Tibial nerve (tissue), 4 donors: ENCODE measurements around the gene NCOA3. TPM values are rescaled to one million over a fixed set of nuclear protein-coding genes. Genes with fewer than 3 reads are reported as not detected.

Experiments
- DNase-seq, 2 donors: peaks; one replicate each; pipeline ENCODE4 v3.0.0-alpha.2; 2019; ENCODE audit warnings: low spot score in 2 of 2
- H3K27ac ChIP-seq, 4 donors: fragments of 200-600 bp; sonication (generic) in 3 of 4; one replicate each; pipeline ENCODE4 v1.5.1; 2017 to 2019; ENCODE audit warnings: mild to moderate bottlenecking in 1 of 4
- H3K27me3 ChIP-seq, 2 donors: fragments of 200-600 bp; sonication (generic) in 1 of 2; one replicate each; pipeline versions ENCODE4 v1.5.1 to v1.6.0; 2017 to 2019
- H3K36me3 ChIP-seq, 3 donors: fragments of 200-600 bp; sonication (generic); one replicate each; pipeline ENCODE4 v1.5.1; 2018 to 2019
- H3K4me1 ChIP-seq, 4 donors: fragments of 200-600 bp; sonication (generic) in 3 of 4; one replicate each; pipeline ENCODE4 v1.5.1; 2017 to 2019
- H3K4me3 ChIP-seq, 4 donors: fragments of 200-600 bp; sonication (generic) in 3 of 4; one replicate each; pipeline ENCODE4 v1.5.1; 2017 to 2019; ENCODE audit warnings: mild to moderate bottlenecking in 1 of 4, moderate library complexity in 1 of 4
- H3K9me3 ChIP-seq, 4 donors: fragments of 200-600 bp; sonication (generic) in 3 of 4; one replicate each; pipeline ENCODE4 v1.5.1; 2017 to 2019
- CTCF ChIP-seq, 5 experiments: fragments of 200-600 bp in 3 of 5; fragments of 450-650 bp in 2 of 5; sonication (generic) in 3 of 5; IDR thresholded peaks; one replicate each; pipeline ENCODE4 v1.5.1; 2016 to 2019; ENCODE audit warnings: antibody characterized with exemption in 5 of 5, mild to moderate bottlenecking in 3 of 5, moderate library complexity in 2 of 5
- EP300 ChIP-seq, 2 donors: sonication (generic); formaldehyde crosslinking; IDR thresholded peaks; one replicate each; pipeline ENCODE4 v1.6.1; 2017; ENCODE audit warnings: antibody characterized with exemption in 2 of 2, mild to moderate bottlenecking in 1 of 2
- POLR2A ChIP-seq, 2 donors: fragments of 450-650 bp; IDR thresholded peaks; one replicate each; pipeline ENCODE4 v1.6.1; 2017; ENCODE audit warnings: antibody characterized with exemption in 2 of 2, mild to moderate bottlenecking in 2 of 2, moderate library complexity in 2 of 2
- WGBS, 2 donors: methylation state at CpG; one replicate each; pipeline ENCODE4 v1.1.5; 2018; 5-methylcytosine and 5-hydroxymethylcytosine counted together
- total RNA-seq, 4 donors: library from RNA; depleted of rRNA; stranded (reverse); fragments of >200 nt; gene quantifications; one replicate each; pipeline ENCODE4 v1.1.0, GENCODE V29; 2016

The NCOA3 gene
- total RNA-seq, 4 donors from 2014 or later = 38.0 to 48.9 (median 40.7) TPM

- peaks cover 0 to 55% (median 12%) of the 10 kb centered on the region in 4 donors for H3K9me3 ChIP-seq
- no peak overlapping the region for H3K4me3 ChIP-seq
- no peaks in the 10 kb centered on the region for H3K4me1 ChIP-seq
- no peak for TF ChIP-seq EP300 (IDR thresholded peaks at IDR 0.05)
- H3K27me3 ChIP-seq = no peaks in the 10 kb centered on the region
- peaks cover 0 to 24% (median 0%) of the 10 kb centered on the region in 3 donors for H3K36me3 ChIP-seq
- no peak for DNase-seq
- no peak overlapping the region for H3K27ac ChIP-seq
- WGBS, 2 donors = 93 to 94% methylated on average over 19 to 21 of the region's 21 CpGs
Measured at GRCh38 chr20:47694021-47694818, 192.5 kb downstream of the NCOA3 start.

- H3K4me3 ChIP-seq = no peak overlapping the region
- WGBS, 2 donors = 94 to 99% methylated on average over 11 of the region's 11 CpGs
- no peak overlapping the region for H3K27ac ChIP-seq
- H3K27me3 ChIP-seq = no peaks in the 10 kb centered on the region
- H3K9me3 ChIP-seq = peaks cover 0 to 29% (median 5%) of the 10 kb centered on the region in 4 donors
- no peak for DNase-seq
- H3K36me3 ChIP-seq = peaks cover 0 to 11% (median 0%) of the 10 kb centered on the region in 3 donors
- H3K4me1 ChIP-seq = no peaks in the 10 kb centered on the region
- TF ChIP-seq CTCF (IDR thresholded peaks at IDR 0.05) (no peak), POLR2A (IDR thresholded peaks at IDR 0.05) (no peak), EP300 (IDR thresholded peaks at IDR 0.05) (no peak)
Measured at GRCh38 chr20:47696856-47697255, 195.2 kb downstream of the NCOA3 start.

- Histone ChIP-seq H3K27me3 (no peaks in the 10 kb centered on the region), H3K9me3 (peaks cover 0 to 16% (median 0%) of the 10 kb centered on the region in 4 donors), H3K27ac (no peak overlapping the region), H3K4me3 (no peak overlapping the region), H3K36me3 (peaks cover 0 to 11% (median 0%) of the 10 kb centered on the region in 3 donors), H3K4me1 (no peaks in the 10 kb centered on the region)
- DNase-seq = no peak
- 84 to 93% methylated on average over 6 of the region's 6 CpGs for WGBS, 2 donors
- TF ChIP-seq EP300 (IDR thresholded peaks at IDR 0.05) (no peak), POLR2A (IDR thresholded peaks at IDR 0.05) (no peak), CTCF (IDR thresholded peaks at IDR 0.05) (no peak)
Measured at GRCh38 chr20:47698142-47698541, 196.5 kb downstream of the NCOA3 start.

- Histone ChIP-seq H3K4me3 (no peak overlapping the region), H3K4me1 (no peaks in the 10 kb centered on the region), H3K36me3 (no peaks in the 10 kb centered on the region), H3K27ac (no peak overlapping the region), H3K9me3 (peaks cover 0 to under 1% (median 0%) of the 10 kb centered on the region in 4 donors), H3K27me3 (no peaks in the 10 kb centered on the region)
- WGBS, 2 donors = 88 to 100% methylated on average over 1 of the region's 1 CpG
- DNase-seq = no peak
- no peak for TF ChIP-seq EP300 (IDR thresholded peaks at IDR 0.05)
- TF ChIP-seq POLR2A (IDR thresholded peaks at IDR 0.05) = no peak
Measured at GRCh38 chr20:47699818-47700217, 198.1 kb downstream of the NCOA3 start.

- 79 to 85% methylated on average over 7 of the region's 7 CpGs for WGBS, 2 donors
Measured at GRCh38 chr20:47700327-47700726, 198.6 kb downstream of the NCOA3 start.

More at GRCh38 chr20:47700327-47700726, 198.6 kb downstream of the NCOA3 start:
- H3K27ac ChIP-seq = no peak overlapping the region
- TF ChIP-seq CTCF (IDR thresholded peaks at IDR 0.05) = no peak
- no peak for TF ChIP-seq POLR2A (IDR thresholded peaks at IDR 0.05)
- TF ChIP-seq EP300 (IDR thresholded peaks at IDR 0.05) = no peak
- DNase-seq = no peak
- H3K9me3 ChIP-seq = no peaks in the 10 kb centered on the region
- H3K36me3 ChIP-seq = no peaks in the 10 kb centered on the region
- H3K4me1 ChIP-seq = no peaks in the 10 kb centered on the region
- H3K27me3 ChIP-seq = no peaks in the 10 kb centered on the region
- H3K4me3 ChIP-seq = no peak overlapping the region
